Germinal center (tissue), 1 donor: Measurements from ENCODE around the gene GGNBP2.

Experiments used
- DNase-seq: peaks from one replicate; pipeline ENCODE4 v3.0.0; 2012; ENCODE audit warnings: mixed read lengths, low spot score

Gene GGNBP2

DNA sequence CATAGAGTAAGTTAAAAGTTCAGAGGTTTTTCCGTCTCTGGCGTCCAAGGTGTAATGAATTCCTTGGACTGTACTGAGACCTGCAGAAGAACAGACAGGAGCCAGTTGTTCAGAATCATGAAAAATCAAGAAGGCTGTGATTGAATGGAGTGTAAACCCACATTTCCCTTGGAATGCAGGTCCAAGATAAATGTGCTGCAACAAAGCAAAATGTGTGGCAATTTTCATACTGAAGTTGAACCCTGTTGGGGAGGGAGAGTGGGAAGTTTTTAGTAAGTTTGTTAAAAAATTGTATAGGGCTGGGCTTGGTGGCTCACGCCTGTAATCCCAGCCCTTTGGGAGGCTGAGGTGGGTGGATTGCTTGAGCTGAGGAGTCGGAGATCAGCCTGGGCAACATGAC, 21.4 kb downstream of the GGNBP2 start:
- no peak for DNase-seq

DNA sequence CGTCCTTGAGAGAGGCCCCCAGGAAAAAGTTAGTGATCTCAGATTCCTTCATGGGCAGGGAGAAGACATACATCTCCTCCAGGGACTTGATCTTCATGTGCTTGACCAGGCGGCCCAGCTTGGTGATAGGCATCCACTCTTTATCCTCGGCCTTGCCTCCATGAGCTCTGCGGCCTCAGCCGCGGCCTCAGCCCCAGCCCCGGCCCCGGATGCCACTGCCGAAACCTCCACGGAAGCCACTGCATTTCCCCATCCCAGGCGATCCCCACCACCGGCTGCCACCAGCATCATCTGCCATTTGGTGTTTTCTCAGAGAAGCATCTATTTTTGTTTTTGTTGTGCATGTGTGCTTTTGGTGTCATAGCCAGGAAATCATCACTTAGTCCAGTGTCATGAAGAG, 30.3 kb downstream of the GGNBP2 start:
- DNase-seq: no peak

DNA sequence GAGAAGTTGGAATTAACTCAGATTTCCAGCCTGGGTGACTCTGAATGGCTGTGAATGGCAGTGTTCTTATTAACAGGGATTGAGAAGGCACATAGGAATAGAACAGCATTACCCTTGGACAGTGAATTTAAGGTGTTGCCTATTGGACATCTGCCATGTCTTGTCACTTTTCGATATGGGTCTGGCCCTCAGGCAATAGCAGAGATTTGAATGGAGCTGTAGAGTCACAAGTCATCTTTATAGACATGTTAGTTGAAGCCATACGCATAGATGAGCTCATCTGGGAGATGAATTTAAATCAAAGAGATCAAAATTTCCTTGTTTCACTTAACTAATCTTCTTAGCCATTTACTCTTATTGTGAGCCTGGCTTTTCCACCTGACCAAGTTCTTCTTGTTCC, 32.1 kb downstream of the GGNBP2 start:
- no peak for DNase-seq

DNA sequence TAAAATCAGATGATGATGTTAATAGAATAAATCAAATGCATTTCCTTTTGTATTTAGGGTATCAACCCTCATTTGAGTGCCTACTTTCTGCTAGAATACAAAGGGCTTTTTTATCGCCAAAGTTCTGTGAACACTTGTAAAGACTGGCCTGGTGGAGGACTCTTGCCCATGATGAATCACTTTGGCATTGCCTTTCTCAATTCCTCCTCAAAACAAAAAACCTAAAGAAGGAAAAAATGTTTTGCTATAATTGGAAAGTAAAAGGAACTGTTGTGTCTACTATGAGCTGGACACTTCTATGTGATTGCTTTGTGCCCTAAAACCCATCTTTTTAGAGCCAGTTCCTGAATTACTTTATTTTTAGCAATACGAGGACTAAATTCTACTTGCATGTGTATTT, 34.0 kb downstream of the GGNBP2 start:
- no peak for DNase-seq

DNA sequence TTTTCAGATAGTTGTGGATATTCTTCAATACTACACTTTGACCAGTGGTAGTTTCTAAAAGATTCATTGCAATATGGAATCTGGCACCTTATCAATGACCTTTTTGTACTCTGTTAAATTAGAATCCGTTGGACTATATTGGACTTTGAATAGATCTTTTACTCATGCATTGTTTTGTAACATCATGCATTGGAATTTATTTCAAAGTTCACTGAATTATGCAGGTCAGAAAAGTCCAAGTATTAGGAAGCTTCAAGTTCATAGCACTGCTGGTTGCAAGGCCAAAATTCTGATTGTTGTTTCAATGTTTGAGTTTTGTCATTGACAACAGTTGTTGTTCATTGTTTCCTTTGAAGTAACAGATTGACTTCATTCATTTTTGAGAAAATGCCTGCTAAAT, 39.1 kb downstream of the GGNBP2 start:
- no peak for DNase-seq

DNA sequence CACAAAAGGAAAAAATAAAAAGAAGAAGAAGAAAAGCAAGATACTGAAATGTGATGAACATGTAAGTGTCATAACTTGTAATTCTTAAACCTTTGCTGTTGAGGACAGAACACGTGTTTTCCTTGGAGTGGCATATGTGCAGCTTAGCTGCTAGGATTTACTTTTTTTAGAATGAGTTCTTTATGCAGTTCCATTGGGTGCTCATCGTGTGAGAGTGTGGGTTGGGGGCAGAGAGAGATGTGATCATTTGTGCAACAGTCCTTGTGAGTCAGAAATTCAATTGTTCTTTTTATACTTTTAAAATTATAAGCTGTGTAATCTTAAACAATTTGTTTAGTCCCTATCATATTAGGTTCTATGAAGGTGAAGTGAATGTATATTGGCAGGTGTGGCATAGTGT, 41.4 kb downstream of the GGNBP2 start:
- DNase-seq: no peak

DNA sequence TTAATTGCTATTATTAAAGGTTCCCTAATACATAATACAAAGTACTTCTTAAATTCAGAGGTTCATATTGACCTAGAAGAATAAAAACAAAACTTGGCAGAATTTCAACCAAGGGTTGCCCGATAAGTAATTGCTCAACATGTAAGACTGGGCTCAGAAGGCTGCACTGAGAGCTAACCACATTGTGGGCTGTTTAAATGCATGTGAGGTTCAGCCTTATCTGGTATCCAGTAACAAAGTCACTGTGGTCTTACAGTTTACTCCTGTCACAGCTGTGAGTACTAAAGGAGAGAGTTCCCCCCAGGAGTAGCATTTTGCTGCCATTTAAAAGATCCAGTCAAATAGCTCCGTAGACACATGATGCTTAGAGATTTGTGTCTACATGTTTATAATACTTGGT, 45.4 kb downstream of the GGNBP2 start:
- no peak for DNase-seq

DNA sequence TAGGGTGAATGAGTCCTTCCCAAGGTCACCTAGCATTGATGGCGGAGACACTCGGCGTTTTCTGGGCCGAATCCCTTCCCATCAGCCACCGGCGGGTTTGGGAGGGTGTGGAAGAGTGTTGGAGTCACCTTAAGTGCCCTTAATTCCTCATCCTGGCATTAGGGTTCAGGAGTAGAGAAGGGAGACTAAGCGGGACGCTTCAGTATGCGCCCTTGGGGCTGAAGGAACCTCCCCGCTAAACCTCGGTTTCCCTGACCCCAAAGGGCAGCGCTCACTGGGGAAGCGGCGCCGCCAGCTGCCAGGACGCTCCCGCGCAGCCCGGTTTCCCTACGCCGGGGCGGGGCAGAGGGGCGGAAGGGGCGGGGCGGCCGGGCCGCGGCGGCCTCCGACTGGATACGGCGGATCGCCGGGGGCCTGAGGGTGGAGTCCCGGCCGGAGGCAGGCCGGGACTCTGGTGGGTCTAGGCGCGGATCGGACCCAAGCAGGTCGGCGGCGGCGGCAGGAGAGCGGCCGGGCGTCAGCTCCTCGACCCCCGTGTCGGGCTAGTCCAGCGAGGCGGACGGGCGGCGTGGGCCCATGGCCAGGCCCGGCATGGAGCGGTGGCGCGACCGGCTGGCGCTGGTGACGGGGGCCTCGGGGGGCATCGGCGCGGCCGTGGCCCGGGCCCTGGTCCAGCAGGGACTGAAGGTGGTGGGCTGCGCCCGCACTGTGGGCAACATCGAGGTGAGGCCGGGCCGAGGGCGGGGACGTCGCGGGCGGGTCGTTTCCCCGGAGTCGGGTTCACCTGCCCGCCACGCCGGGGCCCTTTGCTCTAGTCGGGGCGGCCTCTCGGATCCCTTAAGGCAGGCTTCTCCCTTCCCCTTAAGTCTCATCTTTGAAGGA, 47.0 kb downstream of the GGNBP2 start, which contains the start of gene DHRS11:
Gene DHRS11, plus strand, starts transcription at position 446 of the 882 bp plus-strand sequence. Its CDS starts 131 bp downstream, at position 577.
- DNase-seq: peak; percentile 91

DNA sequence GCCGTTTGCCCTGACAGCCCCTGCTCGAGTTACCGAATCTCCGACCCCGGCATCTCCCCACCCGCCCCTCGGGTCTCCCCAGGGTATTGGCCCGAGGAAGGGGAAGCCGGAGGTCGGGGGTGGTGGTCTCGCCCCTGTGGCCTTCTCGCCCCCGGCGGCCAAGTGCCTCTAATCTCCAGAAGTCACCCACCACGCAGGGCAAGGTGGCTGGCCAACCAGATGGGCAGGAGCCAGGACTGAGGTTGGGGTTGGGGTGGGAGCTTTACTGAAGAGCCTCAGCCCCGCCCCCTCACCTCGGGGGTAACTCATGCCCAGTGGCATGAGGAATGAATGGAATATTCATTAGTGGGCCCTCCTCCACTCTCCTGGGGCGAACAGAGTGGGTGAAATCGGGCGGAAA, 47.6 kb downstream of the GGNBP2 start:
- no peak for DNase-seq

DNA sequence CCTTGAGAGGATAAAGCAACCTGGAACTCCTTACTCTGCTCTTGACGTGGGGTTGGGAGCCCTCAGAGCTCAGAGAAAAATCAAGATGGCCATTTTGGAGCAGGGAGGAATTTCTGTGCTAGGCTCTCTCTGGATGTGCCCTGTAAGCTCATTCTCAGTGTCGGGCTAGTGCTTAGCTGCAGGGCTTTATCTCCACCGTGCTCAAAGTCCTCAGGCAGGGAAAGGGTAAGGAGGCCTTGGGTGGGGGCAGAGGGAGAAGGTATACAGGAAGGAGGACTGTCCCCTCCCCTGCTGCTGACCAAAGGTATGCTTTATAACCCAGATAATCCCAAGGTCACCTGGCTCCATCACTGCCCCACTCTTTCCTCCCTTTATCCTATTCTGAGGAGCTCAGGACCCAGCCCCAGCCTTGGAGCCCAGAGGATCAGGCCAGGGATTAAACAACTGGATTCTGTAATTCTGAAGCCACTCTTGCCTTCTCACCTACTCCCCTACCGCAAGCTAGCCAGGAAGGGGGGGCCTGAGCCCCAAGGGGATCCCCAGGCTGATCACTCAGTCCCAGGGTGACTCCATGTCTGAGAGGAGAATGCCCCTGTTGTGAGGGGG, 48.1 kb downstream of the GGNBP2 start:
- DNase-seq: no peak

DNA sequence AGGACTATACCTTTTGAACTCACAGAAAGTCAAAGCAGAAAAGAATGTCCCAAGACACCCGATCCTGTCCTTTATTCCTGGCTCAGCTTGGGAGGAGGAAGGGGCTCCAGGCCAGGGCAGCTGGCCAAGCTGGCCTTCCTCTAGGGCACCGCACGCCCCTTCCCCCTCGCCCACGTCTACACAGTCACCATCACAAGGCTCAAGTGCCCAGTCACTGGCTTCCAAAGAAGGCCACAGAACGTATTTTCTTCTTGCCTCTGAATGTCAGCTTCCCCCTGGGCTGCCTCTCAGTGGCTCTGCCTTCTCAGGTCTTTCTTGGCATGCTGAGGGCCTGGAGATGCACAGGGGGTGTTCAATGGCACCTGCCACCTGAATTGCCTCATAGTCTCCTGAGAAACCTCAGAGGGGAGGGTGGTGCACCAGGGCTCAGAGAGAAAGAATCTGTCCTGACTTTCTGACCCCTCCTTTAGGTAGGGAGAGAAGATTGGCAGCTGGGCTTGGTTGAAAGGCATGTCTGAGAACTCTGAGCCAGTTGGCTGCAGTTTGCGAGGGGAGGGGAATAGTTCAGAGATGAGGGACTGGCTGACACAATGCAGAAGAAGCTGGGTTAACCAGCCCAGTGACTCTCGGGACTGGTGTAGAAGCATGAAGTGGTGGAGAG, 49.1 kb downstream of the GGNBP2 start:
- DNase-seq: no peak

DNA sequence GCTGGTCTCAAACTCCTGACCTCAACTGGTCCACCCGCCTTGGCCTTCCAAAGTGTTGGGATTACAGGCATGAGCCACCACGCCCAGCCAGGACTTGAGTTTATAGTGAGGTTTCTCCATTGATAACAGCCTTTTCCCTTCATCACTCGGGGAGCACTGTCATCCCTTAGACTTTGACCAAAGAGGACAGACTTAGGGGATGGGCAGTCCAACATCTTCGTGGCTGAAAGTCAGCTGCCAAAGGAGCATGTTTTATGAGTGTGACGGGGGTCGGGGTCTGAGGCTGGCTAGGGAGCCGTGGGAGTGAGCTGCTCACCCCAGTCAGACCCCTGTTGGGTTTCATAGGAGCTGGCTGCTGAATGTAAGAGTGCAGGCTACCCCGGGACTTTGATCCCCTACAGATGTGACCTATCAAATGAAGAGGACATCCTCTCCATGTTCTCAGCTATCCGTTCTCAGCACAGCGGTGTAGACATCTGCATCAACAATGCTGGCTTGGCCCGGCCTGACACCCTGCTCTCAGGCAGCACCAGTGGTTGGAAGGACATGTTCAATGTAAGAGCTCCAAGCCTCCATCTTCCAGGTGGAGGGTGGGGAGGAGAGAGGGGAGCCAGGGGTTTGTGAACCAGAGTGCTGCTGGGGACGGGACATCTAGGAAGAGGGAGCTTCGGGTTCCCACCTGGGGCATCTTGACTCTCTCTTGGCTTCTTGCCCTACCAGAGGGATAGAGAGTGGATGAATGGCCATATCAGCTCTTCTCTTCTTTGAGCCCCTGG, 50.1 kb downstream of the GGNBP2 start:
- DNase-seq: no peak

DNA sequence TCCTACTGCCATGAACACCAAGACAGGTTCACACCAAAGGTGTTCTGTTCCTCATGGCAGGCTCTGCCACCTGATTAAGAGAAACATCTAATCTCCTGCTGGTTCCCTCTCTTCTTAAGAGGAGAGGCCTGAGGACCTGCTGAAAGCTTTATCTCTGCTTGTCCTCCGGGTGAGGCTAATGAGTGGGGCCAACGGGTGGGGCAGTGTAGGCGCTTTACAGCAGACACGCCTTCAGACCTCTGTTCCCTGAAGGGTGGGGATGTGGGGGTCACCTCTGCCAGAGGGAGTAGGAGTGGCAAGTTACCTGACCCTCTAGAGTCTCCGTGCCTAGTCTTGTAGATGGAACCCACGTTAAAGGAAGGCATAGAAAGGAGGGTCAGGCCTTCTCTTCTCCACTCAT, 52.5 kb downstream of the GGNBP2 start:
- no peak for DNase-seq

DNA sequence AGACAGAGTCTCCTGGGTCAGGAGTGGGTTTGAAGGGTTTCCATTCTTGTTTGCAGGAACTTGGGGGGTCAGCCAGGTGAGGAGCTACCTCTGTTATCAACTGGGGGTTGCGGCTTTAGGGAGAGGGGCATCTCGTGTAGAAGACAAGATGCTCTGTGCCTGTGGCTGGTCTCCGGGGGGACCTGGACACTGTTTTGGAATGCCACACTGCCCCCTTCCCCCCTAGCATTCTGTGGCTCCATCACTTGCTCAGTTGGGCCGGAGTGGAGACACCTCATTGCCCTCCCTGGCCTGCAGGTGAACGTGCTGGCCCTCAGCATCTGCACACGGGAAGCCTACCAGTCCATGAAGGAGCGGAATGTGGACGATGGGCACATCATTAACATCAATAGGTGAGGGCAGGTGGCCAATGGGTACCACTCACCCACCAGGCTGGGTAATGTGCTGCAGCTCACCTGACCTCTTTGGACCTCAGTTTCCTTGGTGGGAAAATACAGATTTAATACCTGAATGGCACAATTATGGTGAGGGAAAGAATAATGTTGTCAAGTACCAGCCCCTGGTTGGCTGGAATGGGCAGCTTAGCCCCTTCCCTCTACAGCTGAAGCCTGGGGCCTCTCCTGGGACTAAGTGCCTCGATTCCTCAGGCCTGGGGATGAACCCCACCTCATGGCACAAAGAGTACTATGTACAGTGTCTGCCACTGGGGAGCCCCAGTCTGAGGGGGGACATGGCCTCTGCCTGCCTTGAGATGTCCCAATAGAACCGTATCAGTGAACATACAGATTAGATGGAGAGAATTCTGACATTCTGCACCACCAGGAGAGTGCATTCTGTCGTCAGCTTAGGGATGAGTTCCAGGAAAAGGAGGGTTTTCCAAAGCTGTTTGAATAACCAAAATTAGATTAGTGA, 53.4 kb downstream of the GGNBP2 start:
- no peak for DNase-seq

DNA sequence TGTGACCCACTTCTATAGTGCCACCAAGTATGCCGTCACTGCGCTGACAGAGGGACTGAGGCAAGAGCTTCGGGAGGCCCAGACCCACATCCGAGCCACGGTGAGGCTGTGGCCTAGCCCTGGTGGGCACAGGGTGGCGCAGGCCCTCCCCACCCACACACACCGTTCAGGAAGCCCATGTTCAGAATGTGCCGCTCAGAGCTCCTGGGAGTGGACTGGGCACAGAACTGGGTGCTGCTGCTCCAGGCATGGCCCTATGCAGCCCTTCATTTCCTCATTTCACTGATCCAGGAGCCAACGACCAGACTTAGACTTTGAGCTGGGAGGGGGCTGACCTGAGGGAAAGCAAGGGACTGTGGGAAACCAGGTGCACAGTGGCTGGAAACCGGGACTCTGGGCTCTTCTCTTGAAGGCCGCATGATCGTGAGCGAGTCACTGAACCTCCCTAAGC, 54.3 kb downstream of the GGNBP2 start:
- DNase-seq: no peak

DNA sequence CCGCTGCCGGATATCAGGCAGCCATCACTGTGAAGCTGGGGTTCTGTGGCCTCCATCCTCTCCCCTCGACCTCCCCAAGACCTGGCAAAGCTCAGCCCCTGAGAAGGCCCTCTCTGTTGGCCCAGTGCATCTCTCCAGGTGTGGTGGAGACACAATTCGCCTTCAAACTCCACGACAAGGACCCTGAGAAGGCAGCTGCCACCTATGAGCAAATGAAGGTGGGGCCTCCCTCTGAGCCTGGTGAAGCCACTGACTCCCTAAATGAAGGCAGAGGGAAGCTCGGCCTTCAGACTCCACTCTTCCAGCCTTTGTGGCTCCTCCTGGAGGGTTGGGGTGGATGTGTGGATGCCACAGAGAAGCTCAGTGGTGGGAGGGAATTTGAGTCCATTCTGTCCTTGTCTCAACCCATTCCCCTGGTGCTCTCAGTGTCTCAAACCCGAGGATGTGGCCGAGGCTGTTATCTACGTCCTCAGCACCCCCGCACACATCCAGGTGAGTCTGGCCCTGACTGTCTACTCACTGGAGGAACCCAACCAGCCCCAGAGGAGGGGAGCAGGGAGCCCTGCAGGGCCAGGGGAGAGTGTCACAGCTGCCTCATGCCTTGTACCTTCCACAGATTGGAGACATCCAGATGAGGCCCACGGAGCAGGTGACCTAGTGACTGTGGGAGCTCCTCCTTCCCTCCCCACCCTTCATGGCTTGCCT, 55.0 kb downstream of the GGNBP2 start:
- no peak for DNase-seq

DNA sequence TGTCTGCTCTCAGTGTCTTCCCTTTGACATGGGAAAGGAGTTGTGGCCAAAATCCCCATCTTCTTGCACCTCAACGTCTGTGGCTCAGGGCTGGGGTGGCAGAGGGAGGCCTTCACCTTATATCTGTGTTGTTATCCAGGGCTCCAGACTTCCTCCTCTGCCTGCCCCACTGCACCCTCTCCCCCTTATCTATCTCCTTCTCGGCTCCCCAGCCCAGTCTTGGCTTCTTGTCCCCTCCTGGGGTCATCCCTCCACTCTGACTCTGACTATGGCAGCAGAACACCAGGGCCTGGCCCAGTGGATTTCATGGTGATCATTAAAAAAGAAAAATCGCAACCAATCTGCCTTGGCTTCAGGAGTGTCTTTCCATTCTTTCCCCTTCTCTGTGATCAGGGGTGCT, 55.7 kb downstream of the GGNBP2 start:
- no peak for DNase-seq

DNA sequence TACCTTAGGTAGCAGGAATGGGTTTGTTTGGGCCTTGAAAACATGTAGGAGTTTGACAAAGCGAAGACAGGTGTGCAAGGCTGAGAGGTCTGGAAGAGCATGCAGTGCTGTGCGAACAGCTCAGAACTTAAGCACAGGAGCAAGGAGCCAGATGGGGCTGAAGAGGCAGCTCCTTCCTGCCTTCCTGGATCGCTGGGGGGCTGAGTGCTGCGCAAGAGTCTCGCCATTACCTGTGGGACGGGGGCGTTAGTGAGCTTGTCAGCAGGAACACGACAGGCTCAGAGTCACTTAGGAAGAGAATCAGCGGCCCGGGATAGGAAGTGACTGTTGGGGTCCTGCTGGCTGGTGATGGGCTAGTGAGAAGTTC, 56.2 kb downstream of the GGNBP2 start:
- DNase-seq: no peak

DNA sequence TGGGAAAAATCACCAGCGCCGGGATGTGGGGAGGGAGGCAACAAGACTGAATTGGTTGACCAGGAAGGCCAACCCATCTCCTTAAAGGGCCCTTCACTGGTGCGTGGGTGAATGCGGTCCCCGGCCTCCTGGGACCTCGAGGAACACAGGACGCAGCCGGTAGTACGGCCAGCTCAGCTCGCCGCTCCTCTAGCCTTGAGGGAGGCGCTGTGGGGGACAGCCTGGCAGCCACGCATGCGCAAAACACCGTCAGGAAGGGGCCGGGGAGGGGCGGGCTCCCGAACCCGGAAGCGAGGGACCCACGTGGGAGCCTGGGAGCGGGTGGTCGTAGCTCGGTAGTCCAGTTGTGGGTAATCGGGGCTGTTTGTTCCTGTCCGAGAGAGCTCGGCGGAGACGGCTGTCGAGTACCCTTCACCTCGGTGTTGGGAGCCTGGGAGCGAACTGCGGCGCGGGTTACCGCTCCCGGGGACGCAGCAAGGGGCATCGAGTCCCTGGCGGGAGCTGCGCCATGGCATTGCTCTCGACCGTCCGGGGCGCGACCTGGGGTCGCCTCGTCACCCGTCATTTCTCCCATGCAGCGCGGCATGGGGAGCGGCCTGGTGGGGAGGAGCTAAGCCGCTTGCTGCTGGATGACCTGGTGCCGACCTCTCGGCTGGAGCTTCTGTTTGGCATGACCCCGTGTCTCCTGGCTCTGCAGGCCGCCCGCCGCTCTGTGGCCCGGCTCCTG, 56.7 kb downstream of the GGNBP2 start, which contains the start of gene MRM1:
Gene MRM1, plus strand, starts transcription at position 281 of the 727 bp plus-strand sequence. Its CDS starts 228 bp downstream, at position 509.
- peak; percentile 92 for DNase-seq
